GM12878 (cell line): Measurements from ENCODE around the gene MYCBP2.

Source experiments
- BACH1 ChIP-seq: fragments of 450-650 bp; IDR thresholded peaks from 2 replicates; pipeline ENCODE4 v1.6.1; 2017; ENCODE audit warnings: mild to moderate bottlenecking, borderline replicate concordance
- EP300 ChIP-seq, 2 experiments: fragments of 150-350 bp in 1 of 2; IDR thresholded peaks; 2 replicates each; pipeline ENCODE4 v1.6.1; 2011 to 2012; ENCODE audit warnings: low read depth in 2 of 2, low read length in 2 of 2, borderline replicate concordance in 1 of 2, improper control_type of control experiment in 1 of 2, inconsistent platforms in 1 of 2; ENCODE audit not compliant: control insufficient read depth in 1 of 2
- GABPA ChIP-seq: IDR thresholded peaks from 2 replicates; pipeline ENCODE4 v1.6.1; 2014; ENCODE audit warnings: antibody characterized with exemption, low read depth, mild to moderate bottlenecking, inconsistent platforms
- POLR2AphosphoS5 ChIP-seq: IDR thresholded peaks from 2 replicates; pipeline ENCODE4 v1.6.1; 2011; ENCODE audit warnings: mild to moderate bottlenecking, low read length, inconsistent platforms
- POU2F2 ChIP-seq: IDR thresholded peaks from 3 replicates; pipeline ENCODE4 v1.6.1; 2011; ENCODE audit warnings: low read depth, mild to moderate bottlenecking, low read length, borderline replicate concordance
- SP1 ChIP-seq: IDR thresholded peaks from one replicate; pipeline ENCODE4 v1.6.1; 2011; ENCODE audit warnings: low read depth, low read length
- SRF ChIP-seq, 2 experiments: IDR thresholded peaks; 2 replicates each; pipeline ENCODE4 v1.6.1; 2011; ENCODE audit warnings: low read depth in 2 of 2, low read length in 2 of 2, mild to moderate bottlenecking in 1 of 2, moderate library complexity in 1 of 2
- ZNF274 ChIP-seq: IDR thresholded peaks from one replicate; pipeline ENCODE4 v1.8.0; 2011; ENCODE audit not compliant: insufficient read length, insufficient read depth
- TF ChIP-seq, protein P1 (sequence below): IDR thresholded peaks from 2 replicates; pipeline ENCODE4 v1.6.1; 2012; ENCODE audit warnings: mild to moderate bottlenecking, low read depth, low read length
- TF ChIP-seq, protein P2 (sequence below), 3 experiments: IDR thresholded peaks in 2 of 3; conservative IDR thresholded peaks in 1 of 3; 2 replicates each; pipeline ENCODE4 v1.5.1; 2011; ENCODE audit warnings: low read depth in 3 of 3, low read length in 3 of 3, mild to moderate bottlenecking in 3 of 3, control low read depth in 2 of 3, moderate library complexity in 2 of 3, inconsistent platforms in 1 of 3, mixed read lengths in 1 of 3; ENCODE audit not compliant: control insufficient read depth in 2 of 3, insufficient read depth in 1 of 3; ENCODE audit errors: extremely low read depth in 1 of 3
- TF ChIP-seq, protein P3 (sequence below): IDR thresholded peaks from 2 replicates; pipeline ENCODE4 v1.6.1; 2012; ENCODE audit warnings: low read length, inconsistent platforms

DNA sequence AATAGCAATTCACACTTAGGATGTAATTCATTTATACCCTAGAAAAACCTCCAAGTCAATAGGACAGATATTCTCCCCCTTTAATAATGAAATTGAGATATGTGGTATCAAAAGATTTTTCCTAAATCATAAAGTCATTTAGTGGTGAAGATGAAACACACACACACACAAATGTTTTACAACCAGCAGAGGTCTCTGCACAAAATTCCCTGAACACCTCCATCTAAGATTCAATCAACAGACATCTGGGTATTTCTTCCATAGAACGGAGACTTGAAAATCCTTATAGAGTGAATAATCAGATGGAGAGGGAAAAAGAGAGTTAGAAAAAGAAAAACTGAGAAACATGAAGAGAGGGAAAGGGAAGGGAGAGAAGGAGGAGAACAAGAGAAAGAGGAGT is 52.8 kb downstream of the MYCBP2 start:
- TF ChIP-seq EP300 (IDR thresholded peaks at IDR 0.05; ENCODE audit: borderline replicate concordance in 1 of 2, control insufficient read depth in 1 of 2, low read depth in 2 of 2, low read length in 2 of 2) (no peak), SRF (IDR thresholded peaks at IDR 0.05; ENCODE audit: low read depth in 2 of 2, low read length in 2 of 2) (no peak), ZNF274 (no peak), POLR2AphosphoS5 (no peak), GABPA (no peak), BACH1 (no peak), SP1 (no peak), POU2F2 (no peak)
- TF ChIP-seq, protein P1, sequence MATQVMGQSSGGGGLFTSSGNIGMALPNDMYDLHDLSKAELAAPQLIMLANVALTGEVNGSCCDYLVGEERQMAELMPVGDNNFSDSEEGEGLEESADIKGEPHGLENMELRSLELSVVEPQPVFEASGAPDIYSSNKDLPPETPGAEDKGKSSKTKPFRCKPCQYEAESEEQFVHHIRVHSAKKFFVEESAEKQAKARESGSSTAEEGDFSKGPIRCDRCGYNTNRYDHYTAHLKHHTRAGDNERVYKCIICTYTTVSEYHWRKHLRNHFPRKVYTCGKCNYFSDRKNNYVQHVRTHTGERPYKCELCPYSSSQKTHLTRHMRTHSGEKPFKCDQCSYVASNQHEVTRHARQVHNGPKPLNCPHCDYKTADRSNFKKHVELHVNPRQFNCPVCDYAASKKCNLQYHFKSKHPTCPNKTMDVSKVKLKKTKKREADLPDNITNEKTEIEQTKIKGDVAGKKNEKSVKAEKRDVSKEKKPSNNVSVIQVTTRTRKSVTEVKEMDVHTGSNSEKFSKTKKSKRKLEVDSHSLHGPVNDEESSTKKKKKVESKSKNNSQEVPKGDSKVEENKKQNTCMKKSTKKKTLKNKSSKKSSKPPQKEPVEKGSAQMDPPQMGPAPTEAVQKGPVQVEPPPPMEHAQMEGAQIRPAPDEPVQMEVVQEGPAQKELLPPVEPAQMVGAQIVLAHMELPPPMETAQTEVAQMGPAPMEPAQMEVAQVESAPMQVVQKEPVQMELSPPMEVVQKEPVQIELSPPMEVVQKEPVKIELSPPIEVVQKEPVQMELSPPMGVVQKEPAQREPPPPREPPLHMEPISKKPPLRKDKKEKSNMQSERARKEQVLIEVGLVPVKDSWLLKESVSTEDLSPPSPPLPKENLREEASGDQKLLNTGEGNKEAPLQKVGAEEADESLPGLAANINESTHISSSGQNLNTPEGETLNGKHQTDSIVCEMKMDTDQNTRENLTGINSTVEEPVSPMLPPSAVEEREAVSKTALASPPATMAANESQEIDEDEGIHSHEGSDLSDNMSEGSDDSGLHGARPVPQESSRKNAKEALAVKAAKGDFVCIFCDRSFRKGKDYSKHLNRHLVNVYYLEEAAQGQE: no peak
- TF ChIP-seq, protein P2, sequence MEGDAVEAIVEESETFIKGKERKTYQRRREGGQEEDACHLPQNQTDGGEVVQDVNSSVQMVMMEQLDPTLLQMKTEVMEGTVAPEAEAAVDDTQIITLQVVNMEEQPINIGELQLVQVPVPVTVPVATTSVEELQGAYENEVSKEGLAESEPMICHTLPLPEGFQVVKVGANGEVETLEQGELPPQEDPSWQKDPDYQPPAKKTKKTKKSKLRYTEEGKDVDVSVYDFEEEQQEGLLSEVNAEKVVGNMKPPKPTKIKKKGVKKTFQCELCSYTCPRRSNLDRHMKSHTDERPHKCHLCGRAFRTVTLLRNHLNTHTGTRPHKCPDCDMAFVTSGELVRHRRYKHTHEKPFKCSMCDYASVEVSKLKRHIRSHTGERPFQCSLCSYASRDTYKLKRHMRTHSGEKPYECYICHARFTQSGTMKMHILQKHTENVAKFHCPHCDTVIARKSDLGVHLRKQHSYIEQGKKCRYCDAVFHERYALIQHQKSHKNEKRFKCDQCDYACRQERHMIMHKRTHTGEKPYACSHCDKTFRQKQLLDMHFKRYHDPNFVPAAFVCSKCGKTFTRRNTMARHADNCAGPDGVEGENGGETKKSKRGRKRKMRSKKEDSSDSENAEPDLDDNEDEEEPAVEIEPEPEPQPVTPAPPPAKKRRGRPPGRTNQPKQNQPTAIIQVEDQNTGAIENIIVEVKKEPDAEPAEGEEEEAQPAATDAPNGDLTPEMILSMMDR (IDR thresholded peaks at IDR 0.05 in 2 of 3, conservative IDR thresholded peaks at IDR 0.05 in 1 of 3; ENCODE audit: control insufficient read depth in 2 of 3, extremely low read depth in 1 of 3, insufficient read depth in 1 of 3, low read depth in 3 of 3, low read length in 3 of 3): no peak; a peak in 1 of 6 replicates
- TF ChIP-seq, protein P3, sequence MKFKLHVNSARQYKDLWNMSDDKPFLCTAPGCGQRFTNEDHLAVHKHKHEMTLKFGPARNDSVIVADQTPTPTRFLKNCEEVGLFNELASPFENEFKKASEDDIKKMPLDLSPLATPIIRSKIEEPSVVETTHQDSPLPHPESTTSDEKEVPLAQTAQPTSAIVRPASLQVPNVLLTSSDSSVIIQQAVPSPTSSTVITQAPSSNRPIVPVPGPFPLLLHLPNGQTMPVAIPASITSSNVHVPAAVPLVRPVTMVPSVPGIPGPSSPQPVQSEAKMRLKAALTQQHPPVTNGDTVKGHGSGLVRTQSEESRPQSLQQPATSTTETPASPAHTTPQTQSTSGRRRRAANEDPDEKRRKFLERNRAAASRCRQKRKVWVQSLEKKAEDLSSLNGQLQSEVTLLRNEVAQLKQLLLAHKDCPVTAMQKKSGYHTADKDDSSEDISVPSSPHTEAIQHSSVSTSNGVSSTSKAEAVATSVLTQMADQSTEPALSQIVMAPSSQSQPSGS: no peak
